IMR-90 (cell line): ENCODE measurements around the gene TRAF3IP3. TPM values are rescaled to one million over a fixed set of nuclear protein-coding genes. Genes with fewer than 3 reads are reported as not detected.

Source experiments
- ATAC-seq: fragments of 200-7000 bp; cut with Tn5 transposase; 2 replicates; pipeline ENCODE4 v1.9.1; 2020; ENCODE audit warnings: low read depth, mild to moderate bottlenecking, moderate library complexity
- BruUV-seq: library from RNA; stranded (reverse); fragments of 400-500 nt; replicated peaks from 2 replicates; lab custom pipeline; 2021; lab: Mats Ljungman, UMichigan
- CTCF ChIA-PET: fragments of 300-600 bp; formaldehyde crosslinking; extraction: SDS; loops from one replicate; lab custom pipeline; 2021; ENCODE audit warnings: antibody characterized with exemption; lab: Yijun Ruan, JAX
- POLR2A ChIA-PET: fragments of 300-600 bp; sonication (Branson Sonifier 250); formaldehyde crosslinking; loops from one replicate; lab custom pipeline; 2022; ENCODE audit warnings: antibody characterized with exemption; ENCODE audit not compliant: unreplicated experiment; lab: Charles Lee
- DNase-seq: peaks from one replicate; pipeline ENCODE4 v3.0.0; 2013
- H2AFZ ChIP-seq: replicated peaks from 2 replicates; pipeline ENCODE3; 2013; ENCODE audit warnings: low read length, mild to moderate bottlenecking; ENCODE audit not compliant: poor library complexity
- H2AK5ac ChIP-seq: 2 replicates; pipeline ENCODE4 v1.6.1; 2013; ENCODE audit warnings: low read depth, low read length, inconsistent platforms
- H2AK9ac ChIP-seq: replicated peaks from 2 replicates; pipeline ENCODE3; 2013; ENCODE audit warnings: mild to moderate bottlenecking, low read depth, low read length, moderate library complexity; ENCODE audit not compliant: poor library complexity
- H2BK120ac ChIP-seq: 2 replicates; pipeline ENCODE4 v1.6.1; 2013; ENCODE audit warnings: low read depth, low read length, inconsistent platforms
- H2BK15ac ChIP-seq: 3 replicates; pipeline ENCODE4 v1.6.1; 2013; ENCODE audit warnings: low read depth, low read length, inconsistent platforms
- H2BK20ac ChIP-seq: 2 replicates; pipeline ENCODE4 v1.6.1; 2013; ENCODE audit warnings: low read depth, mild to moderate bottlenecking, inconsistent platforms, low read length, moderate library complexity
- H2BK5ac ChIP-seq: 2 replicates; pipeline ENCODE4 v1.6.1; 2013; ENCODE audit warnings: mild to moderate bottlenecking, low read depth, low read length, inconsistent platforms; ENCODE audit not compliant: poor library complexity, severe bottlenecking
- H3K14ac ChIP-seq: replicated peaks from 2 replicates; pipeline ENCODE4 v1.6.1; 2013; ENCODE audit warnings: low read depth, low read length, inconsistent platforms
- H3K18ac ChIP-seq: 2 replicates; pipeline ENCODE4 v1.6.1; 2013; ENCODE audit warnings: low read depth, low read length, control low read depth
- H3K23ac ChIP-seq: 2 replicates; pipeline ENCODE4 v1.6.1; 2013; ENCODE audit warnings: low read depth, low read length, inconsistent platforms
- H3K27ac ChIP-seq: 2 replicates; pipeline ENCODE4 v1.5.1; 2013; ENCODE audit warnings: mild to moderate bottlenecking, control low read depth, low read length; ENCODE audit not compliant: insufficient read depth
- H3K27me3 ChIP-seq: 2 replicates; pipeline ENCODE4 v1.6.1; 2013; ENCODE audit warnings: low read length; ENCODE audit not compliant: control insufficient read depth, insufficient read depth
- H3K36me3 ChIP-seq: 2 replicates; pipeline ENCODE4 v1.6.1; 2013; ENCODE audit warnings: low read length, mixed read lengths; ENCODE audit not compliant: control insufficient read depth, insufficient read depth
- H3K4ac ChIP-seq: 2 replicates; pipeline ENCODE4 v1.6.1; 2013; ENCODE audit warnings: low read depth, low read length, inconsistent platforms
- H3K4me1 ChIP-seq: 2 replicates; pipeline ENCODE4 v1.6.1; 2013; ENCODE audit warnings: low read length, mixed read lengths; ENCODE audit not compliant: control insufficient read depth, insufficient read depth
- H3K4me2 ChIP-seq: 2 replicates; pipeline ENCODE4 v1.6.1; 2013; ENCODE audit warnings: low read depth, mild to moderate bottlenecking, control low read depth, low read length, moderate library complexity
- H3K4me3 ChIP-seq: 2 replicates; pipeline ENCODE4 v1.5.1; 2013; ENCODE audit warnings: low read depth, mild to moderate bottlenecking, control low read depth, low read length, moderate library complexity; ENCODE audit not compliant: insufficient read depth
- H3K56ac ChIP-seq: 2 replicates; pipeline ENCODE4 v1.6.1; 2013; ENCODE audit warnings: low read length, inconsistent platforms; ENCODE audit not compliant: insufficient read depth; ENCODE audit errors: extremely low read depth
- H3K79me1 ChIP-seq, 2 experiments: 2 replicates each; pipeline ENCODE4 v1.6.1; 2013; ENCODE audit warnings: low read length in 2 of 2, inconsistent platforms in 1 of 2, low read depth in 1 of 2
- H3K9ac ChIP-seq: 2 replicates; pipeline ENCODE4 v1.6.1; 2013; ENCODE audit warnings: low read depth, low read length, control low read depth
- H3K9me1 ChIP-seq: 2 replicates; pipeline ENCODE4 v1.6.1; 2013; ENCODE audit warnings: low read length, inconsistent platforms; ENCODE audit not compliant: insufficient read depth
- H3K9me3 ChIP-seq: 2 replicates; pipeline ENCODE4 v1.6.1; 2013; ENCODE audit warnings: low read length; ENCODE audit not compliant: control insufficient read depth, insufficient read depth
- H4K20me1 ChIP-seq: 2 replicates; pipeline ENCODE4 v1.6.1; 2013; ENCODE audit warnings: low read length, inconsistent platforms; ENCODE audit not compliant: insufficient read depth
- H4K5ac ChIP-seq: 2 replicates; pipeline ENCODE4 v1.6.1; 2013; ENCODE audit warnings: mild to moderate bottlenecking, low read depth, low read length, control low read depth
- H4K8ac ChIP-seq, 2 experiments: 2 replicates each; pipeline ENCODE4 v1.6.1; 2013; ENCODE audit warnings: low read depth in 2 of 2, low read length in 2 of 2, control low read depth in 1 of 2, inconsistent platforms in 1 of 2
- H4K91ac ChIP-seq: 2 replicates; pipeline ENCODE4 v1.6.1; 2013; ENCODE audit warnings: low read depth, low read length, inconsistent platforms; ENCODE audit not compliant: insufficient read depth
- CHD1 ChIP-seq: IDR thresholded peaks from 2 replicates; pipeline ENCODE4 v1.6.1; 2012; ENCODE audit warnings: low read depth, low read length, improper control_type of control experiment
- CTCF ChIP-seq: conservative IDR thresholded peaks from 2 replicates; pipeline ENCODE4 v1.5.1; 2012; ENCODE audit warnings: mild to moderate bottlenecking, low read depth, low read length, improper control_type of control experiment
- FOS ChIP-seq: fragments of 150-350 bp; IDR thresholded peaks from 2 replicates; pipeline ENCODE4 v1.6.1; 2016; ENCODE audit warnings: low read depth, low read length
- MAFK ChIP-seq: IDR thresholded peaks from 2 replicates; pipeline ENCODE4 v1.6.1; 2012; ENCODE audit warnings: low read depth, low read length, improper control_type of control experiment
- MXI1 ChIP-seq: IDR thresholded peaks from 2 replicates; pipeline ENCODE4 v1.6.1; 2012; ENCODE audit warnings: low read depth, mild to moderate bottlenecking, low read length, moderate library complexity, borderline replicate concordance
- NFE2L2 ChIP-seq: fragments of 150-350 bp; IDR thresholded peaks from 2 replicates; pipeline ENCODE4 v1.6.1; 2016; ENCODE audit warnings: low read depth, mild to moderate bottlenecking, low read length
- RAD21 ChIP-seq: IDR thresholded peaks from 2 replicates; pipeline ENCODE4 v1.6.1; 2012; ENCODE audit warnings: low read length, improper control_type of control experiment
- RFX5 ChIP-seq: IDR thresholded peaks from 2 replicates; pipeline ENCODE4 v1.8.0; 2012; ENCODE audit warnings: low read depth, mild to moderate bottlenecking, low read length, moderate library complexity
- SMC3 ChIP-seq: fragments of 150-350 bp; IDR thresholded peaks from 2 replicates; pipeline ENCODE4 v1.6.1; 2016; ENCODE audit warnings: low read depth, mild to moderate bottlenecking, antibody characterized with exemption, low read length, moderate library complexity
- USF2 ChIP-seq: fragments of 150-350 bp; IDR thresholded peaks from 2 replicates; pipeline ENCODE4 v1.6.1; 2017; ENCODE audit warnings: mild to moderate bottlenecking, antibody characterized with exemption, low read length, low read depth
- whole genome bisulfite sequencing, 2 experiments: methylation state at CpG; one replicate each; pipeline versions ENCODE4 v1.1.5 to v1.1.7; 2013; ENCODE audit warnings: missing lambda C conversion rate in 2 of 2; ENCODE audit not compliant: insufficient read length in 1 of 2; ENCODE audit errors: extremely low coverage in 2 of 2; 5-methylcytosine and 5-hydroxymethylcytosine counted together
- dilution Hi-C: fragments of 300-500 bp; cut with HindIII; formaldehyde crosslinking; loops from one replicate; pipeline ENCODE4 v1.14.3; 2018; ENCODE audit warnings: low sequenced_read_pairs; ENCODE audit not compliant: unreplicated experiment
- in situ Hi-C: fragments of 300-500 bp; cut with MboI; formaldehyde crosslinking; loops from 3 replicates; pipeline ENCODE4 v1.14.3; 2019; ENCODE audit warnings: low sequenced_read_pairs, inconsistent platforms, mixed read lengths
- intact Hi-C: fragments of 100-400 bp; cut with micrococcal nuclease; formaldehyde crosslinking; loops from 2 replicates; pipeline ENCODE4 v1.10.0; 2022
- polyA plus RNA-seq, 3 experiments: library from polyadenylated mRNA; depleted of rRNA; stranded (reverse); fragments of >200 nt; gene quantifications; 2 replicates each; pipeline ENCODE4 v1.2.3, GENCODE V29; 2012; ENCODE audit warnings: low replicate concordance in 1 of 3
- total RNA-seq: library from RNA; depleted of rRNA; stranded (reverse); fragments of >200 nt; gene quantifications from 2 replicates; pipeline ENCODE4 v1.2.3, GENCODE V29; 2012

Gene TRAF3IP3
- total and polyA plus RNA-seq, 2 of the 4 experiments (the other 2 are of a cell fraction) = 0.12 to 0.18 TPM

- Histone ChIP-seq H3K4me3 (no peak overlapping the region), H4K91ac (no peak overlapping the region), H2BK20ac (no peak overlapping the region), H3K4ac (no peak overlapping the region), H3K27ac (no peak overlapping the region), H3K14ac (no peak overlapping the region), H2AFZ (no peak overlapping the region), H4K8ac (no peak overlapping the region), H2BK15ac (no peak overlapping the region), H3K79me1 (no peaks in the 10 kb centered on the region), H3K27me3 (peaks cover 3% of the 10 kb centered on the region; the same call in 1 of the 2 replicates), H2AK5ac (no peak overlapping the region), H3K23ac (no peak overlapping the region), H3K36me3 (no peaks in the 10 kb centered on the region), H3K4me2 (no peak overlapping the region), H2AK9ac (no peak overlapping the region), H3K4me1 (no peaks in the 10 kb centered on the region), H4K20me1 (no peaks in the 10 kb centered on the region), H2BK5ac (no peak overlapping the region), H3K9me3 (no peaks in the 10 kb centered on the region), H4K5ac (no peak overlapping the region), H3K18ac (no peak overlapping the region), H3K9me1 (0 out of 2 replicates have a peak, but pooled peaks cover 3% of the 10 kb centered on the region), H2BK120ac (no peak overlapping the region), H3K9ac (no peak overlapping the region), H3K56ac (no peak overlapping the region)
- no CpG with 5 or more reads among the region's 3 CpGs for WGBS, 2 experiments
- ChIA-PET POLR2A (no interaction called here), CTCF (no interaction called here)
- in situ Hi-C loops = no loop called here
- DNase-seq (no peak), ATAC-seq (no peak)
- no TSS peak for BruUV-seq
- no peak for TF ChIP-seq FOS
- TF ChIP-seq CHD1 = no peak
- no peak for TF ChIP-seq RFX5
- no peak for TF ChIP-seq USF2
- TF ChIP-seq MAFK = no peak
- TF ChIP-seq CTCF = no peak
- TF ChIP-seq SMC3 = no peak
- no peak for TF ChIP-seq MXI1
- TF ChIP-seq RAD21 = no peak
- TF ChIP-seq NFE2L2 = no peak
- intact Hi-C loops = no loop called here
- dilution Hi-C loops = no loop called here
Measured at GRCh38 chr1:209752890-209753289, 3.0 kb upstream of the TRAF3IP3 start.
